GM23338 (cell line): ENCODE data around the gene TNPO3. TPM values are rescaled to one million over a fixed set of nuclear protein-coding genes. Genes with fewer than 3 reads are reported as not detected.

Source experiments
- CREB1 ChIP-seq: fragments of 250-450 bp; sonication (Bioruptor Pico); IDR thresholded peaks from 2 replicates; pipeline ENCODE4 v1.5.0; 2020; ENCODE audit warnings: low read depth, mild to moderate bottlenecking, moderate library complexity
- JUNB ChIP-seq: IDR thresholded peaks from one replicate; pipeline ENCODE4 v1.6.1; 2016; ENCODE audit warnings: antibody characterized with exemption; ENCODE audit not compliant: unreplicated experiment
- ZNF462 ChIP-seq: fragments of 250-450 bp; sonication (Bioruptor Pico); IDR thresholded peaks from 2 replicates; pipeline ENCODE4 v1.5.0; 2020; ENCODE audit warnings: mild to moderate bottlenecking, moderate library complexity
- polyA plus RNA-seq: library from polyadenylated mRNA; unstranded; fragments of >200 nt; fragmentation: Nextera tagmentation; extraction: Ambion mirVana; gene quantifications from 2 replicates; pipeline ENCODE4 v1.2.1, GENCODE V29; 2016
- total RNA-seq: library from RNA; depleted of rRNA; stranded (reverse); fragments of >200 nt; shearing (Covaris generic); gene quantifications from 2 replicates; pipeline ENCODE4 v1.2.3, GENCODE V29; 2014
- TF ChIP-seq, protein P1 (sequence below): IDR thresholded peaks from one replicate; pipeline ENCODE4 v1.6.1; 2018; ENCODE audit warnings: antibody characterized with exemption; ENCODE audit not compliant: unreplicated experiment

TNPO3 gene
- total and polyA plus RNA-seq, 2 experiments from 2014 or later, result 38.2 to 127 TPM

GRCh38 chr7:128940494-128941322 is 114.2 kb downstream of the TNPO3 start (continued):
- no peak for TF ChIP-seq ZNF462 (CRISPR knock-in tag)
- no peak for TF ChIP-seq JUNB
- TF ChIP-seq, protein P1, sequence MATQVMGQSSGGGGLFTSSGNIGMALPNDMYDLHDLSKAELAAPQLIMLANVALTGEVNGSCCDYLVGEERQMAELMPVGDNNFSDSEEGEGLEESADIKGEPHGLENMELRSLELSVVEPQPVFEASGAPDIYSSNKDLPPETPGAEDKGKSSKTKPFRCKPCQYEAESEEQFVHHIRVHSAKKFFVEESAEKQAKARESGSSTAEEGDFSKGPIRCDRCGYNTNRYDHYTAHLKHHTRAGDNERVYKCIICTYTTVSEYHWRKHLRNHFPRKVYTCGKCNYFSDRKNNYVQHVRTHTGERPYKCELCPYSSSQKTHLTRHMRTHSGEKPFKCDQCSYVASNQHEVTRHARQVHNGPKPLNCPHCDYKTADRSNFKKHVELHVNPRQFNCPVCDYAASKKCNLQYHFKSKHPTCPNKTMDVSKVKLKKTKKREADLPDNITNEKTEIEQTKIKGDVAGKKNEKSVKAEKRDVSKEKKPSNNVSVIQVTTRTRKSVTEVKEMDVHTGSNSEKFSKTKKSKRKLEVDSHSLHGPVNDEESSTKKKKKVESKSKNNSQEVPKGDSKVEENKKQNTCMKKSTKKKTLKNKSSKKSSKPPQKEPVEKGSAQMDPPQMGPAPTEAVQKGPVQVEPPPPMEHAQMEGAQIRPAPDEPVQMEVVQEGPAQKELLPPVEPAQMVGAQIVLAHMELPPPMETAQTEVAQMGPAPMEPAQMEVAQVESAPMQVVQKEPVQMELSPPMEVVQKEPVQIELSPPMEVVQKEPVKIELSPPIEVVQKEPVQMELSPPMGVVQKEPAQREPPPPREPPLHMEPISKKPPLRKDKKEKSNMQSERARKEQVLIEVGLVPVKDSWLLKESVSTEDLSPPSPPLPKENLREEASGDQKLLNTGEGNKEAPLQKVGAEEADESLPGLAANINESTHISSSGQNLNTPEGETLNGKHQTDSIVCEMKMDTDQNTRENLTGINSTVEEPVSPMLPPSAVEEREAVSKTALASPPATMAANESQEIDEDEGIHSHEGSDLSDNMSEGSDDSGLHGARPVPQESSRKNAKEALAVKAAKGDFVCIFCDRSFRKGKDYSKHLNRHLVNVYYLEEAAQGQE, result no peak
- TF ChIP-seq CREB1, result no peak
